ENCODE results near the gene SPOCD1.

The SPOCD1 gene

DNA sequence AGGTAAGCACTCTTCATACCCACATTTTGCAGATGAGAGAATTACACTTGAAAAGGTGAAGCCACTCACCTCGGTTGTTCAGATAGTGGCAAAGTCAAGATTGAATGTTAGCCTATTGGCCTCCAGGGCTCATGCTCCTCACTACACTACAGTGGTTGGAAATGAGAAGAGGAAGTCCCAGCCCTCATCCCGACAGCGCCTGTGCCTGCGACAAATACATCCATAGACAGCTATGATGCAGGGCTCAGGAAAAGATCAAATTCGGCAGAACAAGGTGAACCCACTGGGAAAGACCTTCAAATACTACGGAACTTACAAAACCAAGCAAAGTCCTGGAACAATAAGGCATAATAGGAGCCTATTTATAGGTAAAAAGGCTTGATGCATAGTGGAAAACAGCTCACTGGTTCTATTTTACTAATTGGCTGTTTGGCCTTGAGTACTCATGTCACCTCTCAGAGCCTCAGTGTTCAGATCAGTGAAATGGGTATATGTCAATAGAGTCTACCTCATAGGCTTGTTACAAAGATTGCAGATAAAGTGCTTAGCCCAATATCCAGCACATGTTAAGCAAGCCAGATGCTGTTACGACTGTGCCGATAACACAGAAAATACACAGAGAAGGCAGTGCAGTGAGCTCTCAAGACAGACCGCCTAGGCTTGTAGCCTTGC is 3.5 kb downstream of the SPOCD1 start:
- Histone ChIP-seq H4K20me1 (ENCODE audit: insufficient read depth, low read length, poor library complexity, severe bottlenecking) (no peaks in the 10 kb centered on the region), H3K9ac (ENCODE audit: low read depth, low read length, poor library complexity, severe bottlenecking) (no peak overlapping the region), H3K4me2 (ENCODE audit: low read depth, low read length, poor library complexity, severe bottlenecking) (no peak overlapping the region), H3K36me3 (ENCODE audit: insufficient read depth, low read length) (no peaks in the 10 kb centered on the region), H3F3A (ENCODE audit: low read depth) (no peaks in the 10 kb centered on the region), H3K27me3 (ENCODE audit: insufficient read depth, low read length, poor library complexity, severe bottlenecking) (no peaks in the 10 kb centered on the region), H2AFZ (ENCODE audit: low read length) (no peak overlapping the region), H3K9me3 (ENCODE audit: insufficient read depth, low read depth, low read length) (no peaks in the 10 kb centered on the region), H3K9me2 (replicated peaks; ENCODE audit: low read depth, low read length) (no peaks in the 10 kb centered on the region), H3K4me3 (ENCODE audit: low read length, poor library complexity, severe bottlenecking) (no peak overlapping the region), H3K79me2 (ENCODE audit: insufficient read depth, low read length) (no peaks in the 10 kb centered on the region), H3K4me1 (ENCODE audit: insufficient read depth, low read length, poor library complexity, severe bottlenecking) (no peaks in the 10 kb centered on the region)
- TF ChIP-seq CTCF (conservative IDR thresholded peaks at IDR 0.05; ENCODE audit: low read length) (no peak), EZH2phosphoT487 (IDR thresholded peaks at IDR 0.05; ENCODE audit: borderline replicate concordance) (no peak)

- Histone ChIP-seq H3K36me3 (ENCODE audit: insufficient read depth, low read length) (no peaks in the 10 kb centered on the region), H3F3A (ENCODE audit: low read depth) (no peaks in the 10 kb centered on the region), H3K9ac (ENCODE audit: low read depth, low read length, poor library complexity, severe bottlenecking) (no peak overlapping the region), H3K4me1 (ENCODE audit: insufficient read depth, low read length, poor library complexity, severe bottlenecking) (no peaks in the 10 kb centered on the region), H2AFZ (ENCODE audit: low read length) (no peak overlapping the region), H4K20me1 (ENCODE audit: insufficient read depth, low read length, poor library complexity, severe bottlenecking) (no peaks in the 10 kb centered on the region), H3K9me3 (ENCODE audit: insufficient read depth, low read depth, low read length) (no peaks in the 10 kb centered on the region), H3K9me2 (replicated peaks; ENCODE audit: low read depth, low read length) (no peaks in the 10 kb centered on the region), H3K4me3 (ENCODE audit: low read length, poor library complexity, severe bottlenecking) (no peak overlapping the region), H3K27me3 (ENCODE audit: insufficient read depth, low read length, poor library complexity, severe bottlenecking) (no peaks in the 10 kb centered on the region), H3K79me2 (ENCODE audit: insufficient read depth, low read length) (no peaks in the 10 kb centered on the region), H3K4me2 (ENCODE audit: low read depth, low read length, poor library complexity, severe bottlenecking) (no peak overlapping the region)
- TF ChIP-seq CTCF (conservative IDR thresholded peaks at IDR 0.05; ENCODE audit: low read length) (no peak), EZH2phosphoT487 (IDR thresholded peaks at IDR 0.05; ENCODE audit: borderline replicate concordance) (no peak)
Observed at GRCh38 chr1:31811605-31812004, 4.2 kb downstream of the SPOCD1 start.

- no peaks in the 10 kb centered on the region for H3K9me3 ChIP-seq (ENCODE audit: insufficient read depth, low read depth, low read length)
Observed at GRCh38 chr1:31809698-31810097, 6.1 kb downstream of the SPOCD1 start.

More at GRCh38 chr1:31809698-31810097, 6.1 kb downstream of the SPOCD1 start:
- H3K4me2 ChIP-seq (ENCODE audit: low read depth, low read length, poor library complexity, severe bottlenecking), result no peak overlapping the region
- no peaks in the 10 kb centered on the region for H4K20me1 ChIP-seq (ENCODE audit: insufficient read depth, low read length, poor library complexity, severe bottlenecking)
- H3K27me3 ChIP-seq (ENCODE audit: insufficient read depth, low read length, poor library complexity, severe bottlenecking), result no peaks in the 10 kb centered on the region
- H3K79me2 ChIP-seq (ENCODE audit: insufficient read depth, low read length), result no peaks in the 10 kb centered on the region
- H3K9me2 ChIP-seq (replicated peaks; ENCODE audit: low read depth, low read length), result no peaks in the 10 kb centered on the region
- H3K4me3 ChIP-seq (ENCODE audit: low read length, poor library complexity, severe bottlenecking), result no peak overlapping the region
- H3K36me3 ChIP-seq (ENCODE audit: insufficient read depth, low read length), result no peaks in the 10 kb centered on the region
- no peaks in the 10 kb centered on the region for H3F3A ChIP-seq (ENCODE audit: low read depth)
- H2AFZ ChIP-seq (ENCODE audit: low read length), result no peak overlapping the region
- H3K4me1 ChIP-seq (ENCODE audit: insufficient read depth, low read length, poor library complexity, severe bottlenecking), result no peaks in the 10 kb centered on the region
- H3K9ac ChIP-seq (ENCODE audit: low read depth, low read length, poor library complexity, severe bottlenecking), result no peak overlapping the region
- TF ChIP-seq CTCF (conservative IDR thresholded peaks at IDR 0.05; ENCODE audit: low read length), result no peak
